Panc1 (cell line): ENCODE measurements around the gene SRP19. TPM values are rescaled to one million over a fixed set of nuclear protein-coding genes. Genes with fewer than 3 reads are reported as not detected.

Experiments
- ATAC-seq: fragments of 200-7000 bp; cut with Tn5 transposase; 2 replicates; pipeline ENCODE4 v1.9.1; 2020; ENCODE audit warnings: mild to moderate bottlenecking, moderate library complexity
- BruUV-seq: library from RNA; stranded (reverse); fragments of 400-500 nt; replicated peaks from 2 replicates; lab custom pipeline; 2021; lab: Mats Ljungman, UMichigan
- CTCF ChIA-PET: fragments of 300-600 bp; sonication (Branson Sonifier 250); formaldehyde crosslinking; loops from one replicate; lab custom pipeline; 2022; ENCODE audit warnings: antibody characterized with exemption; lab: Charles Lee
- POLR2A ChIA-PET: fragments of 300-600 bp; sonication (Branson Sonifier 250); formaldehyde crosslinking; loops from one replicate; lab custom pipeline; 2022; ENCODE audit warnings: antibody characterized with exemption; lab: Charles Lee
- DNase-seq: peaks from one replicate; pipeline ENCODE4 v3.0.0-alpha.2; 2010; ENCODE audit warnings: low read depth, low spot score
- H3K27ac ChIP-seq: 2 replicates; pipeline ENCODE4 v1.5.1; 2011; ENCODE audit warnings: mild to moderate bottlenecking, low read length, inconsistent platforms
- H3K27me3 ChIP-seq: fragments of 200-500 bp; sonication (Bioruptor generic); 2 replicates; pipeline ENCODE4 v1.6.0; 2014; ENCODE audit warnings: low read length, inconsistent platforms; ENCODE audit not compliant: control insufficient read depth, insufficient read depth
- H3K36me3 ChIP-seq: fragments of 200-500 bp; sonication (Bioruptor generic); 2 replicates; pipeline ENCODE4 v1.5.1; 2014; ENCODE audit warnings: inconsistent platforms, mild to moderate bottlenecking, low read length, moderate library complexity; ENCODE audit not compliant: control insufficient read depth, insufficient read depth
- H3K4me1 ChIP-seq: 2 replicates; pipeline ENCODE4 v1.5.1; 2011; ENCODE audit warnings: inconsistent platforms, mild to moderate bottlenecking, low read length, moderate library complexity; ENCODE audit not compliant: control insufficient read depth, insufficient read depth
- H3K4me3 ChIP-seq, 2 experiments: 2 replicates each; pipeline ENCODE4 v1.5.1; 2011 to 2012; ENCODE audit warnings: low read depth in 2 of 2, low read length in 2 of 2, mild to moderate bottlenecking in 2 of 2, inconsistent platforms in 1 of 2, moderate library complexity in 1 of 2
- H3K9me3 ChIP-seq: fragments of 200-500 bp; sonication (Bioruptor generic); 2 replicates; pipeline ENCODE4 v1.5.1; 2014; ENCODE audit warnings: low read depth, mild to moderate bottlenecking, inconsistent platforms, low read length, moderate library complexity; ENCODE audit not compliant: control insufficient read depth, insufficient read depth
- CTCF ChIP-seq: fragments of 450-650 bp; IDR thresholded peaks from 2 replicates; pipeline ENCODE4 v1.5.1; 2017; ENCODE audit warnings: mild to moderate bottlenecking
- POLR2AphosphoS5 ChIP-seq: IDR thresholded peaks from 2 replicates; pipeline ENCODE4 v1.6.1; 2012; ENCODE audit warnings: mild to moderate bottlenecking, low read depth, low read length, moderate library complexity
- REST ChIP-seq, 2 experiments: IDR thresholded peaks; 2 replicates each; pipeline ENCODE4 v1.6.1; 2011 to 2012; ENCODE audit warnings: low read depth in 2 of 2, control low read depth in 1 of 2, low read length in 1 of 2, mild to moderate bottlenecking in 1 of 2, moderate library complexity in 1 of 2; ENCODE audit not compliant: insufficient read depth in 1 of 2
- SIN3A ChIP-seq: IDR thresholded peaks from 2 replicates; pipeline ENCODE4 v1.6.1; 2012; ENCODE audit warnings: low read depth, mild to moderate bottlenecking, low read length, moderate library complexity, borderline replicate concordance; ENCODE audit not compliant: insufficient read depth
- TCF7L2 ChIP-seq: IDR thresholded peaks from 2 replicates; pipeline ENCODE4 v1.6.1; 2011; ENCODE audit warnings: mild to moderate bottlenecking, low read depth, low read length, inconsistent platforms
- in situ Hi-C: cut with HindIII; loops from 2 replicates; pipeline ENCODE4 v1.10.0; 2016; ENCODE audit warnings: low sequenced_read_pairs, low pct_unique_long_range_greater_than_20kb
- intact Hi-C: fragments of 100-400 bp; cut with micrococcal nuclease; formaldehyde crosslinking; loops from one replicate; pipeline ENCODE4 v1.10.0; 2022; ENCODE audit not compliant: unreplicated experiment
- total RNA-seq: library from RNA; stranded (reverse); gene quantifications from one replicate; pipeline ENCODE4 v1.2.1, GENCODE V29; 2021; ENCODE audit not compliant: unreplicated experiment

SRP19 gene
- total RNA-seq, 1 experiment from 2014 or later, result 55.8 TPM

- in situ Hi-C loops (no loop called here), intact Hi-C loops (no loop called here)
- TF ChIP-seq TCF7L2 (no peak), REST (IDR thresholded peaks at IDR 0.05; ENCODE audit: insufficient read depth in 1 of 2, low read depth in 2 of 2, low read length in 1 of 2) (no peak), POLR2AphosphoS5 (no peak), CTCF (no peak), SIN3A (no peak)
- ChIA-PET POLR2A (no interaction called here), CTCF (no interaction called here)
- ATAC-seq, result no peak
- Histone ChIP-seq H3K36me3 (peaks cover 22% of the 10 kb centered on the region), H3K27ac (no peak overlapping the region), H3K4me3 (no peak overlapping the region), H3K27me3 (no peaks in the 10 kb centered on the region), H3K9me3 (no peaks in the 10 kb centered on the region), H3K4me1 (no peaks in the 10 kb centered on the region)
- no peak for DNase-seq
- BruUV-seq, result no TSS peak
Observed at GRCh38 chr5:112906637-112907036, 45.5 kb downstream of the SRP19 start.

GRCh38 chr5:112907166-112907631 lies 46.1 kb downstream of the SRP19 start:
- H3K4me3 ChIP-seq, result no peak overlapping the region
- ChIA-PET POLR2A (no interaction called here), CTCF (no interaction called here)
- ATAC-seq (peak; percentile 48; the same call in 1 of the 2 replicates), DNase-seq (no peak)
- H3K4me1 ChIP-seq, result no peaks in the 10 kb centered on the region
- intact Hi-C loops, result no loop called here
- H3K27me3 ChIP-seq, result no peaks in the 10 kb centered on the region
- no peak for TF ChIP-seq TCF7L2
- no peak for TF ChIP-seq SIN3A
- no peak for TF ChIP-seq REST (IDR thresholded peaks at IDR 0.05; ENCODE audit: insufficient read depth in 1 of 2, low read depth in 2 of 2, low read length in 1 of 2)
- no peak for TF ChIP-seq CTCF
- no peak for TF ChIP-seq POLR2AphosphoS5
- peaks cover 27% of the 10 kb centered on the region for H3K36me3 ChIP-seq
- BruUV-seq, result no TSS peak
- in situ Hi-C loops, result no loop called here
- no peaks in the 10 kb centered on the region for H3K9me3 ChIP-seq
- no peak overlapping the region for H3K27ac ChIP-seq
